Muscle layer of colon (tissue), 2 donors: ENCODE data around the gene RBM23.

Experiments used
- H3K27ac ChIP-seq: one replicate; pipeline ENCODE4 v1.7.0; 2013; ENCODE audit warnings: low read depth, mild to moderate bottlenecking, low read length, moderate library complexity
- H3K27me3 ChIP-seq, 2 donors: one replicate each; pipeline ENCODE4 v1.7.0; 2013; ENCODE audit warnings: low read length in 2 of 2, mild to moderate bottlenecking in 2 of 2; ENCODE audit not compliant: insufficient read depth in 2 of 2, control insufficient read depth in 1 of 2
- H3K36me3 ChIP-seq: one replicate; pipeline ENCODE4 v1.7.0; 2013; ENCODE audit warnings: mild to moderate bottlenecking, low read length; ENCODE audit not compliant: insufficient read depth
- H3K4me1 ChIP-seq: one replicate; pipeline ENCODE4 v1.7.0; 2013; ENCODE audit warnings: mild to moderate bottlenecking, low read length; ENCODE audit not compliant: insufficient read depth
- H3K4me3 ChIP-seq, 2 donors: one replicate each; pipeline ENCODE4 v1.7.0; 2013; ENCODE audit warnings: low read length in 2 of 2, low read depth in 1 of 2, mild to moderate bottlenecking in 1 of 2, moderate library complexity in 1 of 2
- H3K9ac ChIP-seq: one replicate; pipeline ENCODE4 v1.7.0; 2013; ENCODE audit warnings: low read length
- H3K9me3 ChIP-seq: one replicate; pipeline ENCODE4 v1.7.0; 2013; ENCODE audit warnings: mild to moderate bottlenecking, low read length
- donor health status: abdominal sarcoma.
- donor health status: Adenocarcinoma of cecum.

RBM23 gene

GRCh38 chr14:22895402-22895801 lies 23.5 kb downstream of the RBM23 start:
- H3K27me3 ChIP-seq: no peaks in the 10 kb centered on the region
- no peaks in the 10 kb centered on the region for H3K9me3 ChIP-seq
- H3K4me3 ChIP-seq: no peak overlapping the region
- H3K36me3 ChIP-seq: no peaks in the 10 kb centered on the region
- peaks cover 22% of the 10 kb centered on the region for H3K4me1 ChIP-seq
- H3K9ac ChIP-seq: no peak overlapping the region
- no peak overlapping the region for H3K27ac ChIP-seq

DNA sequence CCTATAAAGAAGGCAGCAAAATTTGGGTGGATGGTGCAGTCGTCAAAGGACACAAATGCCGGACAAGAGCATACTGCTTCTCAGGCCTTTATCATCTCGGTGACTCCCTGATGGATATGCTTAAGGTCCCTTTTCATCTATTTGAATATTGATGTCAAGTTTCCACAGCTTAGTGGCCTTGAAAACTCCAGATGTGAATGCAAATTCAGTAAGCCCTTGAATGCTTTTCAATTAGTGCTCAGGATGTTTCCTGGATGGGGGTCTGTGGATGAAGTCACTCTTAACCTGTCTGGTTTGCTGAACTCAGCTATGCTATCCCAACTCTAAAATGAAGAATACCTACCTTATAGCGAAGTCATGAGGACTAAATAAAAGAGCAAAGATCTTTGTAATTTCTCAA lies 25.2 kb downstream of the RBM23 start:
- no peak overlapping the region for H3K9ac ChIP-seq
- H3K4me1 ChIP-seq: peaks cover 9% of the 10 kb centered on the region
- no peaks in the 10 kb centered on the region for H3K36me3 ChIP-seq
- H3K27me3 ChIP-seq: no peaks in the 10 kb centered on the region
- no peak overlapping the region for H3K4me3 ChIP-seq
- H3K27ac ChIP-seq: no peak overlapping the region
- no peaks in the 10 kb centered on the region for H3K9me3 ChIP-seq

DNA sequence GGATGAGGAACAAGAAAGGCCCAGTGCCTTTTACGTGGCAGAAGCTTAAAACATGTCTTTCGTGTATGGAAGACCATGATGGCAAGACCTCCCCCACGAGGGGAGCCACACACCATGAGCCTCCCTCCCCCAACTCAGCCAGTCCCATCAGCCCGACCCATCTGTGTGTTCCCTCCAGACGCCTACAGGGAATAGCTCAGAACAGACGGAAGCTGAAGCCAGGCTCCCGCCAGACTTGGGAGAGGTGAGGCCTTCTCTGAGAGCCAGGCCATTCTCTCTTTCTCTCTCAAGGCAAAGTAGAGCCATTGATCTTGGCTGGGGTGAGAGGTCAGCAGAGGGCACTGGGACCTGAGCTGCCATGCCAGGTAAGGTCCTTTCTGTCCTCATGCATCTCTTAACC lies 26.5 kb downstream of the RBM23 start:
- Histone ChIP-seq H3K9ac (no peak overlapping the region), H3K36me3 (no peaks in the 10 kb centered on the region), H3K27ac (no peak overlapping the region)

DNA sequence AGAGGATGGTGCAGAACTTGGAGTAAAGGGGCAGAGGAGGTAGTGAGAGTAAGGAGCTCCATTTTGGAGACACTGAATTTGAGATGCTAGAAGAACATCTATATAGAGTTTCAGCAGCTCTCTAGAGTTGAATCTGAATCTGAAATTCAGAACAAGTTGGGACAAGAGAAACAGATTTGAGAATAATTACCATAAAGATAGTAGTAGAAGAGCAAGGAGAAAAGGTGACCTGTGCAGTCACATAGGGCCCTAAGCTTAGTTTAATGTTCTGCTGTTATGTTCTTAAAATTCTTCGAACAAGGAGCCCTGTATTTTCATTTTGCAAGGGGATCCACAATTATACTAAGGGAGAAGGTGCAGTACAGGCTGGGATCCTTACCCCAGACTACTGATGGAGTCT lies 28.5 kb downstream of the RBM23 start:
- Histone ChIP-seq H3K9ac (no peak overlapping the region), H3K4me1 (peaks cover 16% of the 10 kb centered on the region), H3K27me3 (no peaks in the 10 kb centered on the region), H3K27ac (no peak overlapping the region), H3K9me3 (no peaks in the 10 kb centered on the region), H3K36me3 (no peaks in the 10 kb centered on the region), H3K4me3 (no peak overlapping the region)

More for the DNA sequence above, 26.5 kb downstream of the RBM23 start:
- H3K9me3 ChIP-seq: no peaks in the 10 kb centered on the region
- H3K27me3 ChIP-seq: no peaks in the 10 kb centered on the region
- H3K4me3 ChIP-seq: no peak overlapping the region
- H3K4me1 ChIP-seq: peaks cover 7% of the 10 kb centered on the region

DNA sequence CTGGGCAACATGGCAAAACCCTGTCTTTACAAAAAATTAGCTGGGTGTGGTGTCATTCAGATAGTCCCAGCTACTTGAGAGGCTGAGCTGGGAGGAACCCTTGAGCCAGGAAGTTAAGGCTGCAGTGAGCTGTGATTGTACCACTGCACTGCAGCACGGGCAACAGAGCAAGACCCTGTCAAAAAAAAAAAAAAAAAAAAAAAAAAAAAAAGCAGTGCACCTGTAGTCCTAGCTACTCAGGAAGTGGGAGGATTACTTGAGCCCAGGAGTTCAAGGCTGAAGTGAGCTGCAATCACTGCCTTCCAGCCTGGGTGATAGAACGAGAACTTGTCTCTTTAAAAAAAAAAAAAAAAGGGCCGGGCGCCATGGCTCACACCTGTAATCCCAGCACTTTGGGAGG lies 30.3 kb downstream of the RBM23 start:
- Histone ChIP-seq H3K4me1 (peaks cover 16% of the 10 kb centered on the region), H3K27me3 (no peaks in the 10 kb centered on the region), H3K4me3 (no peak overlapping the region), H3K36me3 (no peaks in the 10 kb centered on the region), H3K9me3 (no peaks in the 10 kb centered on the region), H3K27ac (no peak overlapping the region), H3K9ac (no peak overlapping the region)

DNA sequence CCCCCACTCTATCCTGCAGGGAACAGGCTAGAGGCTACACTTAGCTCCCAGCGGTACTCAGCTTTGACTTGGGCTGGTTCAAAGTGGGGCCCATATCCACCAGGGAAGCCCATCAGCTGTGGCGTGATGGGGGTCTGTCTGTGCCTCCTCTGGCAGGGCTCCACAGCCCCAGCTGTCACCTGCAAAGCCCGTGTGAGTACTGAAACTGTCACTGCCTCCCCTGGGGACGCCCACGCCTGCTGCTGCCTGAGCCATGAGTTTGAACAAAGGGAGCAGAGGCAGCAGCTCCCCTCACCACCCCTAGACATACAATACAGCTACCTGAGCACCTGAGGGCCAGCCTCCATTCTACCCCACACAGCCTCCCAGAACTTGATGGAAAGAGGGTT lies 31.0 kb downstream of the RBM23 start:
- Histone ChIP-seq H3K27ac (peak overlapping the region; percentile 72), H3K4me1 (peaks cover 16% of the 10 kb centered on the region), H3K9me3 (no peaks in the 10 kb centered on the region), H3K9ac (no peak overlapping the region), H3K4me3 (peak overlapping the region; percentile 73 to 87), H3K36me3 (no peaks in the 10 kb centered on the region), H3K27me3 (no peaks in the 10 kb centered on the region)

- Histone ChIP-seq H3K9me3 (no peaks in the 10 kb centered on the region), H3K4me3 (peak overlapping the region; percentile 73 to 87), H3K4me1 (peaks cover 20% of the 10 kb centered on the region), H3K9ac (peak overlapping the region; percentile 50), H3K27me3 (no peaks in the 10 kb centered on the region), H3K27ac (peak overlapping the region; percentile 72), H3K36me3 (no peaks in the 10 kb centered on the region)
Observed at GRCh38 chr14:22887260-22887989, 31.5 kb downstream of the RBM23 start.

DNA sequence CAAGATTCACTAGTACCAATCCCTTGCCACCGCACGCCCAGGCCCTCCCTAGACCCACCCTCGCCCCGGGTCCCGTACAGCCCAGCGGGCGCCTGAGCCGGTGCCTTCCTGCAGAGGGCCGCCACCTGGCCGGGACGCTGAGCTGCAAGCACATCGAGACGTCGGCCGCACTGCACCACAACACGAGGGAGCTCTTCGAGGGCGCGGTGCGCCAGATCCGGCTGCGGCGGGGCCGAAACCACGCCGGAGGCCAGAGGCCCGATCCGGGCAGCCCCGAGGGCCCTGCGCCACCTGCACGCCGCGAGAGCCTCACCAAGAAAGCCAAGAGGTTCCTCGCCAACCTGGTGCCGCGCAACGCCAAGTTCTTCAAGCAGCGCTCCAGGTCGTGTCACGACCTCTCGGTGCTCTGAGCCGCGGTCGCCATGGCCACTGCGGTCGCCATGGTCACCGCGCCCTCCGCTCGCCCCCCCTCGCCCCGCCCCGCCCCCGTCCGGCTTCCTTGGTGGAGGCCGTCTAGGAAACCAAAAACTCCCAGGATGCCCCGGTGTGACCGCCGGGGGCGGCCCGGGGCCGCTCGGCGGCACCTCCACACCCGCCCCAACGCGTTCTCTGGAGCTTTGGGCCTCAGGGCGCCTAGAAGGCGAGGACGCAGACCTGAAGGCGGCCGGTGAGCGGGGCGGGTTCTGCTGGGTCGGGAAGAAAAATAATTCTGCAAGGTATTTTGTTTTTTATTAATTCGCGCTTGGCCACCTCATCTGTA lies 32.3 kb downstream of the RBM23 start:
- H3K27ac ChIP-seq: peak overlapping the region; percentile 72
- no peaks in the 10 kb centered on the region for H3K27me3 ChIP-seq
- H3K9ac ChIP-seq: peak overlapping the region; percentile 50
- H3K36me3 ChIP-seq: no peaks in the 10 kb centered on the region
- H3K9me3 ChIP-seq: no peaks in the 10 kb centered on the region
- peak overlapping the region; percentile 73 to 87 for H3K4me3 ChIP-seq
- peaks cover 22% of the 10 kb centered on the region for H3K4me1 ChIP-seq

DNA sequence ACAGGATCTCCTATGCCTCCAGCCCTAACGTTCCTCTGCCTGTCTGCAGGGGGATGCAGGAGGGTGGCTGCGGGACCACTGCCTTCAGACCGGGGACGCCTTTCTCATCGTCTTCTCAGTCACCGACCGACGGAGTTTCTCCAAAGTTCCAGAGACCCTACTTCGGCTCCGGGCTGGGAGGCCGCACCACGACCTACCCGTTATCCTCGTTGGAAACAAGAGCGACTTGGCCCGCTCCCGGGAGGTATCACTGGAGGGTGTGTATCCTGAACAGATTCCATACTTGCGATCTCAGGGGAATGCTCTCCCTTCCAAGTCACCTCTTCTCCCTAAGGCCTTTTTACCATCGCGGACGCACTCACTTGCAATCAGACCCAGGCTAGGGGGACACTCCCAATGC lies 33.0 kb downstream of the RBM23 start:
- Histone ChIP-seq H3K27me3 (no peaks in the 10 kb centered on the region), H3K9ac (no peak overlapping the region), H3K27ac (peak overlapping the region; percentile 43), H3K4me1 (peaks cover 22% of the 10 kb centered on the region), H3K4me3 (no peak overlapping the region), H3K36me3 (no peaks in the 10 kb centered on the region), H3K9me3 (no peaks in the 10 kb centered on the region)

GRCh38 chr14:22884738-22885523 lies 34.0 kb downstream of the RBM23 start:
- Histone ChIP-seq H3K36me3 (no peaks in the 10 kb centered on the region), H3K27ac (no peak overlapping the region), H3K4me1 (peaks cover 22% of the 10 kb centered on the region), H3K4me3 (no peak overlapping the region), H3K9ac (no peak overlapping the region), H3K27me3 (no peaks in the 10 kb centered on the region), H3K9me3 (no peaks in the 10 kb centered on the region)

DNA sequence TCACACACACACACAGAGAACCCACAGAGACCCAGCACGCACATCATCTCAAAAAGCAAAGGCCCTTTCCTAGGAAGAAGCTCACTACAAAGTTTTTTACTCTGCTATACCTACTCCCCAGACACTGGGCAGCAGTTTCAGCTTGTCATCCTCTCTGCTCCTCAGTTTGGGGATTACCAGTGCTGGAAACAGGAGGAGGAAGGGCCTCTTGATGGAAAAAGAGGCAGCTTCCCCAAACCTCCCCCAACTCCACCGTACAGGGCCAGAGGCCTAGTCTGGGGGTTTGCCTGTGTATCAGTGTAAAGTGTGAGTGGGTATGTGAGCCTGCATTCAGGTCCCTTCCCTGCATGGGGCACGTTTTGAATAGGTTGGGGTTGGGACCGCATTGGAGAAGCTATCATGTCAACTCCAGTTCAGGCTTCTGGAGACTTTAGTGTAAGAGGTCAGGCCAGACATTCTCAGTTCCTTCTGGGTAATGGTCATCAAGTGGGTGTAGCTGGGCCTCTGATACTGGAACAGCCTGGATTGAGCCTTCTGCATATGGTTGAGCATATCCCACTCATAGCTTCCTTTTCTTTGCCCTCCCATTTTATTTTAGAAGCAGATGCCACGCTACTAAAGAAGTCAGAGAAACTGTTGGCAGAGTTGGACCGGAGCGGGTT lies 34.7 kb downstream of the RBM23 start:
- H3K4me3 ChIP-seq: no peak overlapping the region
- H3K27me3 ChIP-seq: no peaks in the 10 kb centered on the region
- H3K9ac ChIP-seq: no peak overlapping the region
- no peak overlapping the region for H3K27ac ChIP-seq
- peaks cover under 1% of the 10 kb centered on the region for H3K36me3 ChIP-seq
- H3K9me3 ChIP-seq: no peaks in the 10 kb centered on the region
- peaks cover 22% of the 10 kb centered on the region for H3K4me1 ChIP-seq
